ENCODE results near the gene TFPI. TPM values are rescaled to one million over a fixed set of nuclear protein-coding genes. Genes with fewer than 3 reads are reported as not detected.

Gene TFPI
- polyA plus RNA-seq, 2 of the 4 experiments (the other 2 are of a cell fraction) = 14.3 to 104 TPM

DNA sequence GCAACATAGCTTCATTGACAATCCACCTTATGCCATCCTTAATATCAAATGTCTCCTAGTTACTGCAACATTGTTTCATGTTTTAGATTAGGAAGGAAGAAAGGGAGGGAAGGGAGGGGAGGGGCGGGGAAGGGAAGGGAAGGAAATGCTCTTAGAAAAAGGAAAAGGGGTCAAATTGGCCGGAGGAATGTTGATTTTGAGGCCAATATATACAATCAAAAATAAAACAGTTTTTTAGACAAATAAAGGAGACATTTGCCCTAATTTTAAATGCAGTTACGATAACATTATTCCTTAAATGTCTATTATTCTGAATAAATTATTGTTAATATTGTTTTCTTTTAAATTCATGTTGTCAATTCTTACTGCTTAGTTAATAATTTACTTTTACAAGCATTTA lies 72.7 kb downstream of the TFPI start:
- H3K27ac ChIP-seq = no peak overlapping the region
- no peak overlapping the region for H3K4me3 ChIP-seq
- POLR2A ChIA-PET = no interaction called here
- ATAC-seq (no peak), DNase-seq (ENCODE audit: low read depth in 1 of 2, low spot score in 1 of 2) (no peak), FAIRE-seq (no peak)
- WGBS (ENCODE audit: missing lambda C conversion rate) = 74% methylated on average over 3 of the region's 3 CpGs
- TF ChIP-seq GATA3 (IDR thresholded peaks at IDR 0.05; ENCODE audit: borderline replicate concordance) = no peak
- TF ChIP-seq FOSB (CRISPR knock-in tag; IDR thresholded peaks at IDR 0.05) = no peak
- TF ChIP-seq, protein P1, sequence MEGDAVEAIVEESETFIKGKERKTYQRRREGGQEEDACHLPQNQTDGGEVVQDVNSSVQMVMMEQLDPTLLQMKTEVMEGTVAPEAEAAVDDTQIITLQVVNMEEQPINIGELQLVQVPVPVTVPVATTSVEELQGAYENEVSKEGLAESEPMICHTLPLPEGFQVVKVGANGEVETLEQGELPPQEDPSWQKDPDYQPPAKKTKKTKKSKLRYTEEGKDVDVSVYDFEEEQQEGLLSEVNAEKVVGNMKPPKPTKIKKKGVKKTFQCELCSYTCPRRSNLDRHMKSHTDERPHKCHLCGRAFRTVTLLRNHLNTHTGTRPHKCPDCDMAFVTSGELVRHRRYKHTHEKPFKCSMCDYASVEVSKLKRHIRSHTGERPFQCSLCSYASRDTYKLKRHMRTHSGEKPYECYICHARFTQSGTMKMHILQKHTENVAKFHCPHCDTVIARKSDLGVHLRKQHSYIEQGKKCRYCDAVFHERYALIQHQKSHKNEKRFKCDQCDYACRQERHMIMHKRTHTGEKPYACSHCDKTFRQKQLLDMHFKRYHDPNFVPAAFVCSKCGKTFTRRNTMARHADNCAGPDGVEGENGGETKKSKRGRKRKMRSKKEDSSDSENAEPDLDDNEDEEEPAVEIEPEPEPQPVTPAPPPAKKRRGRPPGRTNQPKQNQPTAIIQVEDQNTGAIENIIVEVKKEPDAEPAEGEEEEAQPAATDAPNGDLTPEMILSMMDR (IDR thresholded peaks at IDR 0.05) = no peak
- TF ChIP-seq ZSCAN20 (CRISPR knock-in tag; IDR thresholded peaks at IDR 0.05) = no peak
- TF ChIP-seq MYC (IDR thresholded peaks at IDR 0.05; ENCODE audit: borderline replicate concordance, low read length) = no peak
- TF ChIP-seq HOXA7 (CRISPR knock-in tag; IDR thresholded peaks at IDR 0.05) = no peak
- no peak for TF ChIP-seq POLR2A (IDR thresholded peaks at IDR 0.05; ENCODE audit: low read length)
- TF ChIP-seq HDAC2 (IDR thresholded peaks at IDR 0.05) = no peak
- no peak for TF ChIP-seq FOSL2 (IDR thresholded peaks at IDR 0.05)
- TF ChIP-seq FOSL2 (CRISPR knock-in tag; IDR thresholded peaks at IDR 0.05) = no peak
- TF ChIP-seq, protein P2, sequence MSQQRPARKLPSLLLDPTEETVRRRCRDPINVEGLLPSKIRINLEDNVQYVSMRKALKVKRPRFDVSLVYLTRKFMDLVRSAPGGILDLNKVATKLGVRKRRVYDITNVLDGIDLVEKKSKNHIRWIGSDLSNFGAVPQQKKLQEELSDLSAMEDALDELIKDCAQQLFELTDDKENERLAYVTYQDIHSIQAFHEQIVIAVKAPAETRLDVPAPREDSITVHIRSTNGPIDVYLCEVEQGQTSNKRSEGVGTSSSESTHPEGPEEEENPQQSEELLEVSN (IDR thresholded peaks at IDR 0.05; ENCODE audit: borderline replicate concordance, low read depth) = no peak
- TF ChIP-seq KDM5A (IDR thresholded peaks at IDR 0.05) = no peak
- no peak for TF ChIP-seq EHF (CRISPR knock-in tag; IDR thresholded peaks at IDR 0.05)
- H3K4me2 ChIP-seq = no peak overlapping the region
- CTCF ChIA-PET = interaction anchor here (1.6 kb wide), 1 partner anchor 18 kb away, joined by 3 read pairs; no protein-coding TSS in a partner anchor
- no peaks in the 10 kb centered on the region for H3K4me1 ChIP-seq
- H3K9me3 ChIP-seq = no peaks in the 10 kb centered on the region

DNA sequence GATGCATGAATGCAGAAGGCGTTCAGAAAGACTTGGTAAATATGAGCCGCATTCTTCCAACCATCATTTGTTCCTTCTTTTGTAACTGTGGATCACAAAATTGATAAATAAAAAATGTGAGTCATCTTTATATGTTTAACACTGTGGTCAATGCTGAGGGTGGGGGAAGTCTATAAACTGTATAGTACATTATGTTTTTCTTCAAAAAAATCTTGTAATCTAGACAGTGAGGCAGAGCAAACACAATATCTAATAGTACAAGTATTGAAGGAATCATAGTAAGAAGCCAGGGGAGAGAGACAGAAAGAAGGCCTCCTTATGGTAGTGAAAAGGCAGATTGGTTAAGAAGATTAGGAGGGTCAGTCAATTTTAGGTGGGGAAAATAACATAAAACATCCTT lies 75.5 kb downstream of the TFPI start:
- ATAC-seq (no peak), FAIRE-seq (no peak), DNase-seq (ENCODE audit: low read depth in 1 of 2, low spot score in 1 of 2) (no peak)
- WGBS (ENCODE audit: missing lambda C conversion rate) = 91% methylated on average over 2 of the region's 2 CpGs
- ChIA-PET CTCF (no interaction called here), POLR2A (no interaction called here)
- H3K4me1 ChIP-seq = no peaks in the 10 kb centered on the region
- no peak overlapping the region for H3K4me3 ChIP-seq
- no peak overlapping the region for H3K4me2 ChIP-seq
- H3K27ac ChIP-seq = no peak overlapping the region
- H3K9me3 ChIP-seq = no peaks in the 10 kb centered on the region
- TF ChIP-seq RFX5 (IDR thresholded peaks at IDR 0.05) = no peak
- no peak for TF ChIP-seq CHD2 (IDR thresholded peaks at IDR 0.05; ENCODE audit: low read length, partially characterized antibody)
- TF ChIP-seq TP53 (CRISPR knock-in tag; IDR thresholded peaks at IDR 0.05) = no peak
- TF ChIP-seq SREBF2 (IDR thresholded peaks at IDR 0.05) = no peak
- no peak for TF ChIP-seq EHF (CRISPR knock-in tag; IDR thresholded peaks at IDR 0.05)
- no peak for TF ChIP-seq NR3C1 (IDR thresholded peaks at IDR 0.05)
- TF ChIP-seq CBX2 (IDR thresholded peaks at IDR 0.05; ENCODE audit: borderline replicate concordance, low read depth) = no peak
- no peak for TF ChIP-seq HDAC2 (IDR thresholded peaks at IDR 0.05)
- TF ChIP-seq, protein P3, sequence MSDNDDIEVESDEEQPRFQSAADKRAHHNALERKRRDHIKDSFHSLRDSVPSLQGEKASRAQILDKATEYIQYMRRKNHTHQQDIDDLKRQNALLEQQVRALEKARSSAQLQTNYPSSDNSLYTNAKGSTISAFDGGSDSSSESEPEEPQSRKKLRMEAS (IDR thresholded peaks at IDR 0.05) = no peak
- TF ChIP-seq, protein P4, sequence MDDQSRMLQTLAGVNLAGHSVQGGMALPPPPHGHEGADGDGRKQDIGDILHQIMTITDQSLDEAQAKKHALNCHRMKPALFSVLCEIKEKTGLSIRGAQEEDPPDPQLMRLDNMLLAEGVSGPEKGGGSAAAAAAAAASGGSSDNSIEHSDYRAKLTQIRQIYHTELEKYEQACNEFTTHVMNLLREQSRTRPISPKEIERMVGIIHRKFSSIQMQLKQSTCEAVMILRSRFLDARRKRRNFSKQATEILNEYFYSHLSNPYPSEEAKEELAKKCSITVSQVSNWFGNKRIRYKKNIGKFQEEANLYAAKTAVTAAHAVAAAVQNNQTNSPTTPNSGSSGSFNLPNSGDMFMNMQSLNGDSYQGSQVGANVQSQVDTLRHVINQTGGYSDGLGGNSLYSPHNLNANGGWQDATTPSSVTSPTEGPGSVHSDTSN (IDR thresholded peaks at IDR 0.05) = no peak
- TF ChIP-seq, protein P5, sequence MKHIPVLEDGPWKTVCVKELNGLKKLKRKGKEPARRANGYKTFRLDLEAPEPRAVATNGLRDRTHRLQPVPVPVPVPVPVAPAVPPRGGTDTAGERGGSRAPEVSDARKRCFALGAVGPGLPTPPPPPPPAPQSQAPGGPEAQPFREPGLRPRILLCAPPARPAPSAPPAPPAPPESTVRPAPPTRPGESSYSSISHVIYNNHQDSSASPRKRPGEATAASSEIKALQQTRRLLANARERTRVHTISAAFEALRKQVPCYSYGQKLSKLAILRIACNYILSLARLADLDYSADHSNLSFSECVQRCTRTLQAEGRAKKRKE (CRISPR knock-in tag; IDR thresholded peaks at IDR 0.05; ENCODE audit: low read depth) = no peak
- TF ChIP-seq CBX8 (IDR thresholded peaks at IDR 0.05) = no peak
- no peak for TF ChIP-seq MAZ (IDR thresholded peaks at IDR 0.05; ENCODE audit: borderline replicate concordance, low read depth, low read length)
- no peak for TF ChIP-seq NFE2L2 (conservative IDR thresholded peaks at IDR 0.05; ENCODE audit: low read length)
- no peak for TF ChIP-seq NPAS2 (CRISPR knock-in tag; IDR thresholded peaks at IDR 0.05; ENCODE audit: borderline replicate concordance)
- no peak for TF ChIP-seq ZC3H11A (IDR thresholded peaks at IDR 0.05)
- TF ChIP-seq FOSL2 (IDR thresholded peaks at IDR 0.05) = no peak
- no peak for TF ChIP-seq FOSL2 (CRISPR knock-in tag; IDR thresholded peaks at IDR 0.05)

Measured in A549 (cell line).